AG10803 (cell line): ENCODE results near the gene MTARC2.

Experiments used
- DNase-seq: peaks from one replicate; pipeline ENCODE4 v3.0.0; 2010; ENCODE audit warnings: low read depth
- H3K4me3 ChIP-seq: 2 replicates; pipeline ENCODE4 v1.5.1; 2011; ENCODE audit warnings: mild to moderate bottlenecking, low read length, control low read depth
- TF ChIP-seq, protein P1 (sequence below): conservative IDR thresholded peaks from 2 replicates; pipeline ENCODE4 v1.5.1; 2011; ENCODE audit warnings: mild to moderate bottlenecking, low read length, control low read depth, inconsistent platforms

MTARC2 gene

DNA sequence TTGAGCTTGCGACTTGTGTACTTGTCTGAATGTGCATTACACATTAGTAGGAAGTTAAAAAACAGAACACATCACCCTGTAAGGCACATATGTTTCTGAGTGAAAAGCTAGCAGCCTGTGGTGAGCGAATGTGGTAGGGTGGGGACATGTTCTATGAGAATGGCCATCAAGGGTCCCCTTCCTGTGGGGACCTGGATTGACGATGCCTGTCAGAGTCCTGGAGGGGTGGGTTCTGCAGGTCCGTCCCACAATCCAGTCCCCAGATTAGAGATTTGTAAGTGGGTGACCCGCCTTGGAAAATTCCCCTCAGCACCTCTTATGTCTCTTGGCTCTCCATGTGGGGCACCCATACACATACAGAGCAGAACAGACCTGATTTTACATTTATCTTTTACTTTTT, 78.6 kb downstream of the MTARC2 start:
- no peak overlapping the region for H3K4me3 ChIP-seq
- DNase-seq: no peak
- TF ChIP-seq, protein P1, sequence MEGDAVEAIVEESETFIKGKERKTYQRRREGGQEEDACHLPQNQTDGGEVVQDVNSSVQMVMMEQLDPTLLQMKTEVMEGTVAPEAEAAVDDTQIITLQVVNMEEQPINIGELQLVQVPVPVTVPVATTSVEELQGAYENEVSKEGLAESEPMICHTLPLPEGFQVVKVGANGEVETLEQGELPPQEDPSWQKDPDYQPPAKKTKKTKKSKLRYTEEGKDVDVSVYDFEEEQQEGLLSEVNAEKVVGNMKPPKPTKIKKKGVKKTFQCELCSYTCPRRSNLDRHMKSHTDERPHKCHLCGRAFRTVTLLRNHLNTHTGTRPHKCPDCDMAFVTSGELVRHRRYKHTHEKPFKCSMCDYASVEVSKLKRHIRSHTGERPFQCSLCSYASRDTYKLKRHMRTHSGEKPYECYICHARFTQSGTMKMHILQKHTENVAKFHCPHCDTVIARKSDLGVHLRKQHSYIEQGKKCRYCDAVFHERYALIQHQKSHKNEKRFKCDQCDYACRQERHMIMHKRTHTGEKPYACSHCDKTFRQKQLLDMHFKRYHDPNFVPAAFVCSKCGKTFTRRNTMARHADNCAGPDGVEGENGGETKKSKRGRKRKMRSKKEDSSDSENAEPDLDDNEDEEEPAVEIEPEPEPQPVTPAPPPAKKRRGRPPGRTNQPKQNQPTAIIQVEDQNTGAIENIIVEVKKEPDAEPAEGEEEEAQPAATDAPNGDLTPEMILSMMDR: no peak

DNA sequence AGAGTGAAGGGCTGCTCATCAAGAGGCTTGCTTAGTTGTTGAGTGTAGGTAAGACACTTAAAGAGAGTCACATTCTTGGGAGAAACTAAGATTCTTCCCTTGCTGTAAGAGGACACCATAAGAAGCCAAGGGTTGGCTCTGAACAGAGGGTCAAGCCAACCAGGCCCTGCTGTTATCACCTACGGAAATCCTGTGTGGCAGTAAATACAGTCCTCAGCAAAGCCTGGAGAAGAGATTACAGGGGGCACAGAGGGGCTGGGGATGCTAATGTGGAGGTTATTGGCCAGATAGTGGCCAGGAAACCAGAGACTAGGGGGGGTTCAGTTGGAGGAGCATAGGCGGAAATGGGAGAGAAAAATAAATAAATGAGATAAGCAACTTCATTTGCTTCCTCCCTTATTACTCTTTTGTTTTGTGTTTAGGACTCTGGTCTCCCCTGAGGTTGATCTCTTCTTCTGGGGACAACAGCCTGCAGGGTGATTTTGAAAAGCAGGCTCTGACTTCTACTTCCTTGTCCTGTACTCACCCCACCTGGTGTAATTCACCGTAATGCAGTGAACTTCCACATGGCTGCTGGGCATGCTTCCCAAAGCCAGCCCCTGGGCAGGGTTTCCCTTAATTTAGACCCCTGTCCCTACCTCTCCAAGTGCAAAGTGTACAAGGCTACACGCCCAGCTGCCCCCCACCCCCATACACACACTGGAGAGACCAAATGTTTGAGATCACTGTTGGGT, 79.5 kb downstream of the MTARC2 start:
- DNase-seq: no peak
- no peak overlapping the region for H3K4me3 ChIP-seq
- TF ChIP-seq, protein P1: no peak

DNA sequence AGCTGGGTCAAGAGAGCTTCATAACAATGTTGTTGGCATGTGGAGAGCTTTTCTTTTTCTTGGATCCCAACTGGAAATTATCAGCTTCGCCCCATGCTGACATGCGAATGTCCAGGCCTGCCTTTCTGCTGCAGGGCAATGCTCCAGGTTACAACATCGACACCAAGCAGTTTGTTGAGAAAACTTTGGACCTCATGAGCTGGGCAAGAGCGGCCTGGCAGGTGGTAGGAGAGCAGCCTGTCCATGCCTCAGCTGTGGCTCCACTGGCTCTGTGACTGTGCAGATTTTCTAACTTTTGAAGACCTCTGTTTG, 80.0 kb downstream of the MTARC2 start:
- no peak for DNase-seq
- no peak overlapping the region for H3K4me3 ChIP-seq
- TF ChIP-seq, protein P1: no peak

DNA sequence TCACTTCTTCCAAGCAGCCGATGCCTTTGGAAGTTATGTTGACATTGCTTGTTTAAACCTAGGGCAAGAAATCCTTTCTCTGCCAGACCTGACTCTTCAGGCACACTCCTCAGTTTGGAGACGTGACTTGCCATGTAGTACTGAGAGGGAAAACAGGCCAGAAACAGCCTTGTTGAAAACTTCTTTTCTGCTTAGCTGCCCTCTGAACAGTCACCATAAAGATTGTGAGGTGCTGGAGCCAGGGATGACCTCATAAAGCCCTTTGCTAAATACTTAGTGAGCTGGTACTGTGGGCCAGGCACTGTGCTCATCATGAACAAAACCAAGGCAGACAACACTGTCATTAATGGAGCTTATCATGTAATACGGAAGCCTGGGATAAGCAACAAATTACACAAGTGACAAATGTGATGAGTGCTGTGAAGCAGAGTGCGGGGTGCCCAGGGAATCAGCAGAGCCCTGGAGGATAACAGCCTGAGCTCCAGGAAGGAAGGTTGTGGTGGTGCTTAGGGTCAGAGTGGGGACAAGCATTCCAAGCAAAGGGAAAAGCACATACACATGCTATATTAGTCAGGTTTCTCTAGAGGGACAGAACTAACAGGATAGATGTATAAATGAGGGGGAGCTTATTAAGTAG, 80.9 kb downstream of the MTARC2 start:
- no peak overlapping the region for H3K4me3 ChIP-seq
- TF ChIP-seq, protein P1: no peak
- DNase-seq: no peak

DNA sequence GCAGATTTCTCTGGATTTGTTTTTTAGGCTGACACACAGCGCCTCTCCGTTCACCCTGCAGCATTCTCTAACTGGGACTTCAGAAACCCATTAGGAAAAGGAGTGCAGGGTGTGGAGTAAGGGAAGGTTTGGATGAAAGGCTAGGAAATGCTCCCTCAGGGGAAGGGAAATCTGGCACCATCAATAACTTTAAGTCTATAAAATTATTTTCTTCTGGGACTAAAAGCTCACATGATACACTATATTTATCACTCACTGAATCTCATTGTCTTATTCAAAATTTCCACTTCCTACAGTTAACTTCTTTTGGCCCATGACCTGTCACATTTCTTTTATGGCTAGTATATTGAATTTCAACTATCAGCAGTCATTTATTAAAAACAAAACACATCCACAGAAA, 85.3 kb downstream of the MTARC2 start:
- no peak for DNase-seq
- no peak overlapping the region for H3K4me3 ChIP-seq
- TF ChIP-seq, protein P1: no peak
